Left forelimb (tissue), 1 donor: ENCODE results near the gene SIAH2.

ENCODE experiments used
- DNase-seq: peaks from one replicate; pipeline ENCODE4 v3.0.0-alpha.2; 2018; ENCODE audit warnings: low spot score

SIAH2 gene

DNA sequence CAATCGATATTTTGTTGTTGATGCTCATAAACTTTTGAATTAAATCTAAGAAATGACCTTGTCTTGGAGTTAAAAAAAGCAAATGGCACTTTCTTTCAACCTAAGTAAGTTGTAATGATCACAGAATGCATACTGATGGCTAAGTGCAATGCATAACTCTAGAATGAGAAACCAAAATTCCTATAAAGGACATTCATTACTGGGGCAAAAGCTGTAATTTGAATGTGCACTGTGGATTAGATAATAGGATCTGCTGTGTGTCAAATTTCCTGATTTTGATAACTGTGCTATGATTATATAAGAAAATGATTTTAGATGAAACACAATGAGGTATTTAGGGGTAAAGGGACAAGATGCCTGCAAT, 14.3 kb downstream of the SIAH2 start:
- no peak for DNase-seq

- DNase-seq: no peak
Observed at GRCh38 chr3:150747886-150748683, 14.9 kb downstream of the SIAH2 start.

DNA sequence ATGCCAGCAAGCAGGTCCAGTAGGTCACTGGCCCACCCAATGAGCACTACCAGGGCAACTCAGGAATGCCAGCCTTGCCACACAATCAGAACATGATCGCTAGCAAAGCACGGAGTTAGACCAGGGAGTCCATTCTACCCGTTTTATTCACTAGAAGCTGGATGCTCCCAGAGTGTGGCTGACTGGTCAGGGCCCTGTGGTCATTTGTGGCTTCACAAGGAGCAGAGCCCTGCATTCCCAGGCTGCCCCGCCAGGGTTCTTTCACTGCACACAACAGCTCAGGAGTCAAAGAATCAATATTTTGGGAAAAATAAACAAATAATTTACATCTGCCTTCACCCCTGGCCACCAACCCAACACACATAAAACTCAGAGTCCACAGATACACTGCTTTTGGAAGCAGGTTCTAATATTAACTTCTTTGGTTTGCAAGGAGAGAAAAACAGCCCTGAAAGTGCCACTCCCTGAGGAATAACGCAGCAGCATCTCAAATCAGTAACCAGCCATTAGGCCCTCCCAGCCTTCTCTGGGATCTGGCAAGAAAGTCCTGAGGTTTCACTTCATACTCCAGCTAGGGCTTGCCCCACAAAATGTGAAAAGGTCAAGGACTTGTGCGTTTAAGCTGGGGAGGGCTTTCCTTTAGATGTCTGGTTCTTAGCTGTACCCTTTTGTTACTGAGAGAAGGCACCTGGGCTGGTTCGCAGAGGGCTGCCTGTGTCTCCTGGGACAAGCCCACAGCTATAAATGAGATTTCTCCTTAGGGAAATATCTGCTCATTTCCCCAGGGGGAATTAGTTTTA, 16.0 kb downstream of the SIAH2 start:
- no peak for DNase-seq

GRCh38 chr3:150745832-150746231, 17.1 kb downstream of the SIAH2 start:
- no peak for DNase-seq

DNA sequence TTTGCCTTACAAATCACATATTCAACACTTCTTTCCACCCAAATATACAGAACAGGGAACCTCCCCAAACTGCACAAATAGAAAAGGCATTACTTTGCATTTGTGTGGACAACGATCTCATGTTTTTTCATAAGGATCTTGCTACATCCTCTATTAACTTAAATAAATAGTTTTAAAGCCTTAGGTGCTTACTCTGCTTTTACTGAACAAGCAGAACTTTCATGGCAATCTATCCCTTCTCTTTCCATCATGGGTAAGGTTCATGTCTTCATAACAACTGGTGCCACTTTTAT, 18.1 kb downstream of the SIAH2 start:
- no peak for DNase-seq

DNA sequence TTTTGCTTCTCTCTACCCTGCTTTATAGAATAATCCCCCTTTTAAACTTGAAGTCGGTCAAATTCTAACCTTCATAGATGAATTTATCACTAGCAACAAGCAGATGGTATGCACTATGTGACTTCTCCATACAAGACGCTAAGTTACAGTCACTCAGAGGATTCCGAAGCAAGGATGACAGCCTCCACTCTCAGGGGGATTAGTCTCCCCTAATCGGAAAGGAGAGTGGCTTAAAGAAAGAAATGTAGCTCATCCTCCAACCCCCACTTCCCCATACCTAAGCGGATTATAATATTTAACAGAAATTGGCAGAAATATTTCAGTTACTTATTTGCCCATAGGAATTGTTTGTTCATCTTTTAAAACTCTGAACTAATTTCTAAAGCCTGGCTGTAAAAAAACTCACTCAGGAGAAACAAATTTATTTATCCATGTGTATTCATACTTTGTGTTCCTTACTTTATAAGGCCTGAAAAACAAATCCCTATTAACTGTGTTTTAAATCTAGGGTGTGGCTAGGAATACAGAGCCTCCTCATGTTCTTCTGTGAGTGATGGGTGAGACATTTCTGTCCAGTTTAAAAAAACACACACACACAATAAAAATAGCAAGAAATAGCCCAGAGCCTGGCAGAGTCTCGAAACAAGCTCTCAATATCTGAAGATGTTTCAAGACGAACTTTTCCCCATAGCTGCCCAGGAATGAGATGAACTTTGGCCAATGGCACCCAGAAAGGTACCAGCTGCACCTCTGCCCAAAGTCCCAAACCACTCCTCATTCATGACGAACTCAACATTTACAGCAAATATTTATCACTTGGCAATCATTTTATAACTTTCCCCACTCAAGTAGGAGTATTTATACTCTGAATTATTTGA, 18.7 kb downstream of the SIAH2 start:
- no peak for DNase-seq

DNA sequence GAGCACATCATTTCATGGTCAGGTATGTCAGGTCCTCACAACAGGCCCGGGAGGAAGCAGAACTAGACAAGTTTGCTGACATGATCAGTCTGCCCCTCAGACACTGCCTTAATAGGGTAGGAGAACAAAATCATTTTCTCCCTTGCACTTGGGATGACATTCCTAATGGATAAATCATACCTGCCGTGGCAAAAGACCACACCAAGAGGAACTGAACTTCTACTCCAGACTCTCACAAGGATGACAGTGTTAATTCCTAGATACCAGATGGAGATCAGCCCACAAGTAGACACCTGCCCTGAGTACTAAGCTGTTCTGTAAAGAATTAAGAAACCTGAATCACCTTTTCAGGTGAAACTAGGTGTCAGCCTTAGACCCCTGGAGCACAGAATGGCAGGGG, 19.5 kb downstream of the SIAH2 start:
- DNase-seq: no peak

DNA sequence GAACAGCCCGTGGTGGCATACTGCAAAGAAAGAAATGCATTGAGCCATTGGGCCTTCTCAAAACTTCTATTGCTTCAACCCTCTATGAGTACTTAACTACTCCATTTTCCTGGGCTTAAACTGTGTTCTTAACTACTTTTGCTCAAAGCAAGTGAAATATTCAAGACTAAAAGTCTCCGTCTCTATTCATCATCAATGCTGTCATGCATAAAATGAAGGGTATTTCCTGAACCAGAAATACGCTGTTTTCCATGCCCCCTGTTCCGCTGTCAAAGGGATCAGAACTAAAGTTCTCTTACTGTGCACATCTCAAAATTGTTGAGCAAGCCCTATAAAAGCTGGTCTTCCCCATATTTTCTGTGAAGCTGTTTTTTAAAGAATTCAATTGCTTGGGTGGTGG, 20.3 kb downstream of the SIAH2 start:
- DNase-seq: no peak

- DNase-seq: no peak
Observed at GRCh38 chr3:150742141-150742523, 20.8 kb downstream of the SIAH2 start.

DNA sequence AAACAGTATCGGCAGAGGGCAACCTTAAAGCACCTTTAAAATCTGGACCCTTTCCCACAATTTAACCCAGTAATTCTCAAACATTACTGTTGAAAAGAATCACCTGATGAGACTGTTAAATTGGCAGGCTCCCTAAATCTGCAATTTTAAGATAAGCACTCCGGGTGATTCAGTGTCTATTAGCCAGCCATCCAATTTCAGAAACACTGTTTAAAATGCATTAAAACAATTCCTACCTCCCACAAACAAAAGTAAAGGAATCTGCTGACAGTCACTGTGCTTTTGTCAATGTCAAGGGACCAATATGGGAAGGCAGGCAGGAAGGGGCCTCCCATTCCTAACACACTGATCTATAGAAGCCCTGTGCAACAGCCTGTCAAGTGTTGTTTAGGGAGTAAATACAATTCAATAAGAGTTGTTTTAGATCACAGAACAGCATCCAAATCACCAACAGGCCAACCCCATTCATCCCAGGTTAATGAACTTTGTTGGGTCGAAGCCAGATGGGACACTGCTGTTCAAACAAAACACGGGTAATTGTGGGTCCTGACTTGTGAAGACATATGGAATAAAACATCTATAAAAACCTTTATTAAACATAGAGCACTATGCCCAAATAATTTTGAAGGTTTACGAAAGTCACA, 21.4 kb downstream of the SIAH2 start:
- no peak for DNase-seq

GRCh38 chr3:150740733-150741496, 22.1 kb downstream of the SIAH2 start:
- DNase-seq: no peak

- DNase-seq: no peak
Observed at GRCh38 chr3:150739877-150740645, 22.9 kb downstream of the SIAH2 start.

GRCh38 chr3:150739200-150739863, 23.6 kb downstream of the SIAH2 start:
- DNase-seq: no peak

- DNase-seq: no peak
Observed at GRCh38 chr3:150738688-150739087, 24.3 kb downstream of the SIAH2 start.

DNA sequence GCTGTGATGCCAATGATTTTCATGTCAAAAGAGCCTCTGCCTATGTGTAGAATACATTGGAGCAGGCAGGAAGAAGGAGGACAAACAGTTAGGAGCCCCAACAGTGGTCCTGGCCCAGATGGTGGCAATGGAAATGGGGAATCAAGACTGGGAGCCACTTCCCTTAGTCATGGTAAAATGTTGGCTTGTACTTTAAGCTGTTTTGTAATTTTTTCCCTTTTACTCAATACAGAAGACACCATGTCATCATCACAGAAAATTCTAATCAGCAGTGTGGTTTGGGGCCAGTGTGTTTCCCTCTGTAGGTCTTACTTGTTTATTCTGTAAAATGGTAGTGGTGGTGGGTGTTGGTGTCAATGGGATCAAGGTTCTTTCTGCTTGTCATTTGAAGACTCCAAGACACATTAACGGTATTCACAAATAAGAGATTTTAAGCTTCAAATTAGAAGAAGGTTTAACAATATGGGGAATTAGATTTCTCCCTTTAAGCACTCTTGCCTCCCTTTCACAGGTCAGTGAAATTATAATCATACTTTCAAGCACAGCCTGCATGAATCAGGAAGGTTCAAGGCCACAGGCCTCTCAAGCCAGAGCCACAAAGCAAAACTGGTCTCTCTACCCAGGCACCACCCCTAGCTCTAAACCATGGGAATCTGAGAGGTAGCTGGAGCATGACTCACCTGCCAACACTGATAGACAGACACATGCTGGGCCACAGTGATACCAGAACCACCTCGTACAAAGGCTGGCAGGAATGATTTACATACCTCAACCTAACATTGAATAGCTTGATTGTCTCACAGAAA, 24.9 kb downstream of the SIAH2 start:
- no peak for DNase-seq

- DNase-seq: no peak
Observed at GRCh38 chr3:150736903-150737832, 25.8 kb downstream of the SIAH2 start.

DNA sequence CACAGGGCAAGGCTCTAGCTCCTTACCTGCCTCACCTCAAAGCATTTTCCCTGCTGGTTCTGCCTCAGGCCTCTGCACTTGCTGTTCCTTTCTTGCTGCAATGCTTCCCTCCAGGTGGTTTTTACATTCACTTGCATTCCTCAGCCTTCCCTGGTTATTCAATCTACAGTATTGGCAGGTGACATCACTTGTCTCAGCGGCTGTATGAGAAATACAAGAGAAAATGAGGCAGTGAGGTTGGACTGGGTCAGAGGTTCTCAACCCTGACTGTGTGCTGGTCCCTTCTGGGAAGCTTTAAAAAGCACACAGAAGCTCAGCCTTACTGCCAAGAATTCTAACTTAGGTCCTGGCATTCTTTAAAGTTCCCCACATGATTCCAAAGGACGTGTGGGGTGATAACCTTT, 26.7 kb downstream of the SIAH2 start:
- no peak for DNase-seq

GRCh38 chr3:150734795-150735119, 28.2 kb downstream of the SIAH2 start:
- DNase-seq: no peak
